Measurements from ENCODE around the gene VPS13D.

VPS13D gene

GRCh38 chr1:12230549-12231275, 882 bp downstream of the VPS13D start:
- DNase-seq (ENCODE audit: low read depth, low spot score), result no peak

- no peak for DNase-seq (ENCODE audit: low read depth, low spot score)
These were observed 1.4 kb downstream of the VPS13D start for GRCh38 chr1:12231276-12231595.

GRCh38 chr1:12232221-12232620, 2.4 kb downstream of the VPS13D start:
- no peak for DNase-seq (ENCODE audit: low read depth, low spot score)

- DNase-seq (ENCODE audit: low read depth, low spot score), result no peak
These were observed 14.2 kb downstream of the VPS13D start for GRCh38 chr1:12244078-12244477.

- no peak for DNase-seq (ENCODE audit: low read depth, low spot score)
These were observed 14.8 kb downstream of the VPS13D start for GRCh38 chr1:12244585-12244984.

- DNase-seq (ENCODE audit: low read depth, low spot score), result no peak
These were observed 15.3 kb downstream of the VPS13D start for GRCh38 chr1:12245116-12245515.

- no peak for DNase-seq (ENCODE audit: low read depth, low spot score)
These were observed 15.9 kb downstream of the VPS13D start for GRCh38 chr1:12245733-12246132.

- no peak for DNase-seq (ENCODE audit: low read depth, low spot score)
These were observed 16.8 kb downstream of the VPS13D start for GRCh38 chr1:12246584-12246983.

GRCh38 chr1:12249181-12249580, 19.4 kb downstream of the VPS13D start:
- no peak for DNase-seq (ENCODE audit: low read depth, low spot score)

- no peak for DNase-seq (ENCODE audit: low read depth, low spot score)
These were observed 19.9 kb downstream of the VPS13D start for GRCh38 chr1:12249748-12250147.

GRCh38 chr1:12251442-12251841, 21.6 kb downstream of the VPS13D start:
- no peak for DNase-seq (ENCODE audit: low read depth, low spot score)

- no peak for DNase-seq (ENCODE audit: low read depth, low spot score)
These were observed 26.1 kb downstream of the VPS13D start for GRCh38 chr1:12255913-12256312.

GRCh38 chr1:12258272-12258671, 28.4 kb downstream of the VPS13D start:
- DNase-seq (ENCODE audit: low read depth, low spot score), result no peak

GRCh38 chr1:12269351-12269750, 39.5 kb downstream of the VPS13D start:
- no peak for DNase-seq (ENCODE audit: low read depth, low spot score)

GRCh38 chr1:12271033-12271432, 41.2 kb downstream of the VPS13D start:
- DNase-seq (ENCODE audit: low read depth, low spot score), result no peak

- no peak for DNase-seq (ENCODE audit: low read depth, low spot score)
These were observed 42.9 kb downstream of the VPS13D start for GRCh38 chr1:12272770-12273169.

- no peak for DNase-seq (ENCODE audit: low read depth, low spot score)
These were observed 45.5 kb downstream of the VPS13D start for GRCh38 chr1:12275370-12275769.

- DNase-seq (ENCODE audit: low read depth, low spot score), result peak; percentile 20
These were observed 46.4 kb downstream of the VPS13D start for GRCh38 chr1:12276225-12276624.

- no peak for DNase-seq (ENCODE audit: low read depth, low spot score)
These were observed 49.2 kb downstream of the VPS13D start for GRCh38 chr1:12279003-12279402.

GRCh38 chr1:12279728-12280464, 50.1 kb downstream of the VPS13D start:
- no peak for DNase-seq (ENCODE audit: low read depth, low spot score)

- DNase-seq (ENCODE audit: low read depth, low spot score), result no peak
These were observed 52.3 kb downstream of the VPS13D start for GRCh38 chr1:12282142-12282541.

GRCh38 chr1:12284486-12284885, 54.7 kb downstream of the VPS13D start:
- no peak for DNase-seq (ENCODE audit: low read depth, low spot score)

GRCh38 chr1:12285496-12286143, 55.8 kb downstream of the VPS13D start:
- DNase-seq (ENCODE audit: low read depth, low spot score), result no peak

Measured in smooth muscle cell of the brain vasculature (primary cell).